ENCODE results near the gene TMEM94.

The TMEM94 gene

DNA sequence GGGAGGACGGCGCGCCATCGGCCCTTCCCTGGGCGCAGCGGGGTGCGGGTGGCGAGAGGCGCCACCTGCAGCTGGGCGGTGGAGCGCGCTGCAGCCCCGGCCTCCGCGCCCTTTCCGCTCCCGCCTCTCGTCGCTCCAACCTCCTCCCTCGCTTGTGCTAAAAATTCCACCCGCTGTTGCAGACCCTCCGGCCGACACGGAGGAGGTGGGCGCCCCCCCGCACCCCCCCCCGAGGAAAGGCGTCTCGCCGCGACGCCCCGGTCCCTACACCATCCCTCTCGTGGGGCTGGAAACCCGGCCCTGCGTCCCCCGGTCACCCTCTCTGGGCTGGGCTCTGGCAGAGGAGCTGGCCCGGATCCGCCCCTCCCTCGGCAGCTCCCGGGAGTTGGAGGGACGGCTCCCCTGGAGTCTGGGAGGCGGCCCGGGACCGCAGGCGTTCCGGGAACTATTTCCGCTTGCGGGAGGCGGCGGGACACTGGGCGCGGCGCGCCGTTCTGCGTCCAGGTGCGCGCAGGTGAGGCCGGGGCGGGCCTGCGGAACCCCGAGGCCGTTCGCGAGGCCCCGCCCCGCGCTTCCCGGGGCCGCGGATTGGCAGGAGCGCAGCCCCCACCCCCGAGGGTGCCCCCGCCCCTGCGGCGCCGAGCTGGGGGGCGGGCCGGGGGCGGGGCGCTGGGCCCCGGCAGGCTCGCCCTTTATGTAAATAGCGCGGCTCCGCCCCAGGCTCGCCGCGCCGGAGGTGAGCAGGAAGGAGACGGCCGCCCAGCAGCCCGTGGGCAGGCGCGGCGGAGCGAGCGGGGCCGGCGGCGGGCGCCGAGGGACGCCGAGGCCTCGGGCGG, 68.8 kb downstream of the TMEM94 start, which contains the start of gene LLGL2:
LLGL2 (plus strand) TSS at position 728 of the 836 bp plus-strand sequence. CDS start 17,730 bp downstream, outside the sequence.
- Histone ChIP-seq H4K8ac (ENCODE audit: low read depth, low read length) (no peak within 1 kb of the TSS), H3K9me3 (replicated peaks in 1 of 2; ENCODE audit: control insufficient read depth in 2 of 2, insufficient read depth in 1 of 2, low read depth in 1 of 2, low read length in 2 of 2) (no peaks in the 10 kb centered on the region), H3K36me3 (replicated peaks in 1 of 2; ENCODE audit: control insufficient read depth in 2 of 2, insufficient read depth in 2 of 2, low read length in 2 of 2) (peaks cover 20 to 33% of the 10 kb centered on the region in 2 donors), H3K4ac (ENCODE audit: low read length) (no peak within 1 kb of the TSS), H3K27ac (replicated peaks; ENCODE audit: low read length) (no peak within 1 kb of the TSS), H3K4me2 (ENCODE audit: insufficient read depth, low read length, poor library complexity, severe bottlenecking) (peak within 1 kb of the TSS; percentile 96), H4K91ac (ENCODE audit: low read depth, low read length, poor library complexity) (no peak within 1 kb of the TSS), H2BK12ac (ENCODE audit: low read length) (no peak within 1 kb of the TSS), H3K79me1 (ENCODE audit: low read depth, low read length) (peaks cover 4% of the 10 kb centered on the region), H2AFZ (ENCODE audit: low read length) (peak within 1 kb of the TSS; percentile 73), H3K27me3 (ENCODE audit: control insufficient read depth in 3 of 3, insufficient read depth in 3 of 3, low read depth in 1 of 3, low read length in 3 of 3) (peaks cover 0 to 16% (median 6%) of the 10 kb centered on the region in 3 experiments), H3K14ac (ENCODE audit: low read length) (peak within 1 kb of the TSS; percentile 71), H2BK5ac (ENCODE audit: low read length) (peak within 1 kb of the TSS; percentile 53), H3K4me3 (ENCODE audit: low read length in 2 of 2) (peak within 1 kb of the TSS in 1 of 2 donors; percentile 88), H3K18ac (ENCODE audit: low read length) (peak within 1 kb of the TSS; percentile 94), H2BK15ac (ENCODE audit: low read length) (peak within 1 kb of the TSS; percentile 58), H3K4me1 (ENCODE audit: control insufficient read depth in 2 of 2, insufficient read depth in 1 of 2, low read depth in 1 of 2, low read length in 2 of 2) (peaks cover 0 to 5% of the 10 kb centered on the region in 2 donors), H2AK5ac (ENCODE audit: low read depth, low read length) (peak within 1 kb of the TSS; percentile 87), H3K9ac (ENCODE audit: low read depth, low read length, poor library complexity) (peak within 1 kb of the TSS; percentile 80), H2BK120ac (ENCODE audit: low read depth, low read length) (no peak within 1 kb of the TSS), H3K23ac (ENCODE audit: low read depth, low read length, poor library complexity) (peak within 1 kb of the TSS; percentile 98)
- WGBS, 2 donors (ENCODE audit: extremely low coverage in 2 of 2, insufficient read length in 2 of 2, insufficient replicate concordance in 1 of 2), result no CpG with 5 or more reads among the region's 108 CpGs
- DNase-seq (ENCODE audit: low spot score), result peak; percentile 84

GRCh38 chr17:75525806-75526554, 69.5 kb downstream of the TMEM94 start:
- peak overlapping the region; percentile 80 for H3K23ac ChIP-seq (ENCODE audit: low read depth, low read length, poor library complexity)
- H2AK5ac ChIP-seq (ENCODE audit: low read depth, low read length), result peak overlapping the region; percentile 87
- H3K36me3 ChIP-seq (replicated peaks in 1 of 2; ENCODE audit: control insufficient read depth in 2 of 2, insufficient read depth in 2 of 2, low read length in 2 of 2), result peaks cover 20 to 33% of the 10 kb centered on the region in 2 donors
- H3K9me3 ChIP-seq (replicated peaks in 1 of 2; ENCODE audit: control insufficient read depth in 2 of 2, insufficient read depth in 1 of 2, low read depth in 1 of 2, low read length in 2 of 2), result no peaks in the 10 kb centered on the region
- H3K9ac ChIP-seq (ENCODE audit: low read depth, low read length, poor library complexity), result peak overlapping the region; percentile 80
- DNase-seq (ENCODE audit: low spot score), result peak; percentile 41
- H3K27me3 ChIP-seq (ENCODE audit: control insufficient read depth in 3 of 3, insufficient read depth in 3 of 3, low read depth in 1 of 3, low read length in 3 of 3), result peaks cover 0 to 18% (median 6%) of the 10 kb centered on the region in 3 experiments
- H3K4me1 ChIP-seq (ENCODE audit: control insufficient read depth in 2 of 2, insufficient read depth in 1 of 2, low read depth in 1 of 2, low read length in 2 of 2), result peaks cover 2 to 5% of the 10 kb centered on the region in 2 donors
- no peak overlapping the region for H2BK12ac ChIP-seq (ENCODE audit: low read length)
- H3K4ac ChIP-seq (ENCODE audit: low read length), result no peak overlapping the region
- peak overlapping the region; percentile 71 for H3K14ac ChIP-seq (ENCODE audit: low read length)
- H3K4me3 ChIP-seq (ENCODE audit: low read length in 2 of 2), result peak overlapping the region in 1 of 2 donors; percentile 81
- no peak overlapping the region for H3K27ac ChIP-seq (replicated peaks; ENCODE audit: low read length)
- no peak overlapping the region for H2BK120ac ChIP-seq (ENCODE audit: low read depth, low read length)
- no CpG with 5 or more reads among the region's 60 CpGs for WGBS, 2 donors (ENCODE audit: extremely low coverage in 2 of 2, insufficient read length in 2 of 2, insufficient replicate concordance in 1 of 2)
- H2AFZ ChIP-seq (ENCODE audit: low read length), result peak overlapping the region; percentile 73
- no peak overlapping the region for H2BK5ac ChIP-seq (ENCODE audit: low read length)
- H3K4me2 ChIP-seq (ENCODE audit: insufficient read depth, low read length, poor library complexity, severe bottlenecking), result peak overlapping the region; percentile 96
- H3K79me1 ChIP-seq (ENCODE audit: low read depth, low read length), result peaks cover 4% of the 10 kb centered on the region
- H2BK15ac ChIP-seq (ENCODE audit: low read length), result peak overlapping the region; percentile 54
- peak overlapping the region; percentile 94 for H3K18ac ChIP-seq (ENCODE audit: low read length)
- H4K91ac ChIP-seq (ENCODE audit: low read depth, low read length, poor library complexity), result no peak overlapping the region
- no peak overlapping the region for H4K8ac ChIP-seq (ENCODE audit: low read depth, low read length)

- Histone ChIP-seq H3K18ac (ENCODE audit: low read length) (peak overlapping the region; percentile 85), H3K23ac (ENCODE audit: low read depth, low read length, poor library complexity) (no peak overlapping the region), H3K4me3 (ENCODE audit: low read length in 2 of 2) (peak overlapping the region in 1 of 2 donors; percentile 81), H3K4me2 (ENCODE audit: insufficient read depth, low read length, poor library complexity, severe bottlenecking) (peak overlapping the region; percentile 96), H4K91ac (ENCODE audit: low read depth, low read length, poor library complexity) (no peak overlapping the region), H3K27ac (replicated peaks; ENCODE audit: low read length) (no peak overlapping the region), H2AFZ (ENCODE audit: low read length) (no peak overlapping the region), H3K14ac (ENCODE audit: low read length) (no peak overlapping the region), H3K79me1 (ENCODE audit: low read depth, low read length) (peaks cover 6% of the 10 kb centered on the region), H2BK15ac (ENCODE audit: low read length) (peak overlapping the region; percentile 54), H2BK120ac (ENCODE audit: low read depth, low read length) (no peak overlapping the region), H3K27me3 (ENCODE audit: control insufficient read depth in 3 of 3, insufficient read depth in 3 of 3, low read depth in 1 of 3, low read length in 3 of 3) (peaks cover 0 to 20% (median 6%) of the 10 kb centered on the region in 3 experiments), H3K4me1 (ENCODE audit: control insufficient read depth in 2 of 2, insufficient read depth in 1 of 2, low read depth in 1 of 2, low read length in 2 of 2) (peaks cover 2 to 5% of the 10 kb centered on the region in 2 donors), H3K4ac (ENCODE audit: low read length) (no peak overlapping the region), H2AK5ac (ENCODE audit: low read depth, low read length) (peak overlapping the region; percentile 87), H2BK12ac (ENCODE audit: low read length) (no peak overlapping the region), H2BK5ac (ENCODE audit: low read length) (no peak overlapping the region), H3K9ac (ENCODE audit: low read depth, low read length, poor library complexity) (peak overlapping the region; percentile 71), H3K9me3 (replicated peaks in 1 of 2; ENCODE audit: control insufficient read depth in 2 of 2, insufficient read depth in 1 of 2, low read depth in 1 of 2, low read length in 2 of 2) (no peaks in the 10 kb centered on the region), H3K36me3 (replicated peaks in 1 of 2; ENCODE audit: control insufficient read depth in 2 of 2, insufficient read depth in 2 of 2, low read length in 2 of 2) (peaks cover 15 to 28% of the 10 kb centered on the region in 2 donors), H4K8ac (ENCODE audit: low read depth, low read length) (no peak overlapping the region)
- WGBS, 2 donors (ENCODE audit: extremely low coverage in 2 of 2, insufficient read length in 2 of 2, insufficient replicate concordance in 1 of 2), result no CpG with 5 or more reads among the region's 13 CpGs
- DNase-seq (ENCODE audit: low spot score), result no peak
These were observed 70.3 kb downstream of the TMEM94 start for GRCh38 chr17:75526555-75527270.

All from neuronal stem cell (in vitro differentiated cells).